ENCODE measurements around the gene RASAL1.

- TF ChIP-seq CTCF (IDR thresholded peaks at IDR 0.05; ENCODE audit: low read depth, low read length) = no peak
- TF ChIP-seq EZH2phosphoT487 (IDR thresholded peaks at IDR 0.05; ENCODE audit: low read depth) = no peak
Measured at GRCh38 chr12:113086249-113087164, 49.1 kb downstream of the RASAL1 start.
